MM.1S (cell line): ENCODE results near the gene MYH7.

Experiments used
- DNase-seq: peaks from one replicate; pipeline ENCODE4 v3.0.0-alpha.2; 2015
- H2AFZ ChIP-seq: fragments of 300-600 bp; sonication (generic); 2 replicates; pipeline ENCODE4 v1.6.0; 2016; ENCODE audit warnings: antibody characterized with exemption, low read length
- H3F3A ChIP-seq: fragments of 300-600 bp; sonication (generic); 2 replicates; pipeline ENCODE4 v1.6.1; 2016; ENCODE audit warnings: mild to moderate bottlenecking, antibody characterized with exemption, low read length, moderate library complexity, mixed read lengths; ENCODE audit not compliant: insufficient read depth
- H3K27ac ChIP-seq: fragments of 300-600 bp; sonication (generic); 2 replicates; pipeline ENCODE4 v1.5.1; 2016; ENCODE audit warnings: mild to moderate bottlenecking, low read length
- H3K27me3 ChIP-seq: fragments of 300-600 bp; sonication (generic); replicated peaks from 2 replicates; pipeline ENCODE4 v1.6.0; 2016; ENCODE audit warnings: low read length; ENCODE audit not compliant: insufficient read depth
- H3K36me3 ChIP-seq: fragments of 300-600 bp; sonication (generic); replicated peaks from 2 replicates; pipeline ENCODE4 v1.6.1; 2016; ENCODE audit warnings: mild to moderate bottlenecking, low read length, mixed read lengths; ENCODE audit not compliant: insufficient read depth
- H3K4me1 ChIP-seq: fragments of 300-600 bp; sonication (generic); 2 replicates; pipeline ENCODE4 v1.6.1; 2016; ENCODE audit warnings: low read length, mixed read lengths
- H3K4me2 ChIP-seq: fragments of 300-600 bp; sonication (generic); 2 replicates; pipeline ENCODE4 v1.6.0; 2016; ENCODE audit warnings: low read depth, low read length
- H3K4me3 ChIP-seq: fragments of 300-600 bp; sonication (generic); 2 replicates; pipeline ENCODE4 v1.5.1; 2016; ENCODE audit warnings: low read length, mixed read lengths
- H3K79me2 ChIP-seq: fragments of 300-600 bp; sonication (generic); 2 replicates; pipeline ENCODE4 v1.6.1; 2016; ENCODE audit warnings: mixed run types, low read length, mixed read lengths
- H3K9ac ChIP-seq: fragments of 300-600 bp; sonication (generic); 2 replicates; pipeline ENCODE4 v1.6.1; 2016; ENCODE audit warnings: low read length, mixed read lengths
- H3K9me2 ChIP-seq: fragments of 300-600 bp; sonication (generic); replicated peaks from 2 replicates; pipeline ENCODE4 v1.6.1; 2016; ENCODE audit warnings: mild to moderate bottlenecking, low read length, mixed read lengths; ENCODE audit not compliant: insufficient read depth
- H3K9me3 ChIP-seq: fragments of 300-600 bp; sonication (generic); replicated peaks from 2 replicates; pipeline ENCODE4 v1.6.1; 2016; ENCODE audit warnings: mild to moderate bottlenecking, low read length, mixed read lengths; ENCODE audit not compliant: insufficient read depth
- H4K20me1 ChIP-seq: fragments of 300-600 bp; sonication (generic); 2 replicates; pipeline ENCODE4 v1.6.1; 2016; ENCODE audit warnings: mild to moderate bottlenecking, low read length, moderate library complexity, mixed read lengths; ENCODE audit not compliant: insufficient read depth
- CTCF ChIP-seq: fragments of 300-600 bp; sonication (generic); IDR thresholded peaks from 2 replicates; pipeline ENCODE4 v1.5.1; 2016; ENCODE audit warnings: antibody characterized with exemption, low read length, mixed read lengths
- EZH2 ChIP-seq: fragments of 300-600 bp; sonication (generic); optimal IDR thresholded peaks from 2 replicates; pipeline ENCODE3; 2017; ENCODE audit warnings: low read depth, mild to moderate bottlenecking, antibody characterized with exemption, low read length, mixed read lengths
- EZH2phosphoT487 ChIP-seq: fragments of 300-600 bp; sonication (generic); IDR thresholded peaks from 2 replicates; pipeline ENCODE4 v1.6.1; 2018; ENCODE audit warnings: antibody characterized with exemption, low read length

The MYH7 gene

DNA sequence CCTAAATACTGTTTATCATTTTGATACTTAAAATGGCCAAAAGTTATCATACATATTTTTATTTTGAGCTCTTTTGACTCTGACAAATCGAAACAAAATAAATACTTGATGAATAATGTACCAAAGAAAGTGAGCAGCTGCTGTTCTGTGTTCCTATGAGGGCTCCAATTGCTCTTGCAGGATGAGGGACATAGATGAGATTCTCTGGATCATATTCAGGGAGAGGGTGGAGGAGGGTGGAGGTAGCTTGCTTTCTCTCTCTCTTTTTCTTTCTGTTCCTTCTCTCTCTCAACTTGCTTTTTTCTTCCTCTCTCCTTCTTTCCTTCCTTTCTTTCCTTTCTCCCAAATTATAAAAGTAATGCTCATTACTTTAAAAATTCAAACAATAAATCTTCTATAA is 8.9 kb upstream of the MYH7 start:
- no peaks in the 10 kb centered on the region for H3K9me2 ChIP-seq
- no peaks in the 10 kb centered on the region for H3K79me2 ChIP-seq
- H3K4me1 ChIP-seq: no peaks in the 10 kb centered on the region
- no peaks in the 10 kb centered on the region for H3K36me3 ChIP-seq
- no peak overlapping the region for H2AFZ ChIP-seq
- H3K9ac ChIP-seq: no peak overlapping the region
- H3K4me2 ChIP-seq: no peak overlapping the region
- no peaks in the 10 kb centered on the region for H3K9me3 ChIP-seq
- no peak for DNase-seq
- H4K20me1 ChIP-seq: no peaks in the 10 kb centered on the region
- no peaks in the 10 kb centered on the region for H3F3A ChIP-seq
- H3K27ac ChIP-seq: no peak overlapping the region
- H3K27me3 ChIP-seq: no peaks in the 10 kb centered on the region
- TF ChIP-seq CTCF (no peak), EZH2phosphoT487 (no peak), EZH2 (no peak)
- no peak overlapping the region for H3K4me3 ChIP-seq

DNA sequence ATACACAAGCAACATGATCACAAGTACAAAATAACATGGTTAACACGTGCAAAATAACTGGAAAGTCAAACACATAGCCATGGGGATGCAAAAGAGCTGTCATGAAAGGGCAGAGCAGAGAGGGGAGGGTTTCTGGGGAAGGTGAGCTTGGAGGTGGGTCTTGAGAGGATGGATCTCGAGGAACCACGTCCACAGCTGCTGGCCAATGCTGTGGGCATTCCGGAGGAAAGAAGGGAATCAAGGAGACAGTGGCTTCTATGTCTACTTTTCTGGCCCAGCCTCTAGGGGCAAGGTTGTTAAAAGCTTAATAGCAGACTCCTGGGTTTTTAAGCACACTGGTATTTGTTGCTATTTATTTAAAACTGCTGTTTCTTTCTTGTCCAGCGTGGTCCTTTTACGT is 8.4 kb upstream of the MYH7 start:
- Histone ChIP-seq H3K4me1 (no peaks in the 10 kb centered on the region), H3K79me2 (no peaks in the 10 kb centered on the region), H4K20me1 (no peaks in the 10 kb centered on the region), H3F3A (no peaks in the 10 kb centered on the region), H3K4me3 (no peak overlapping the region), H3K27ac (no peak overlapping the region), H3K9ac (no peak overlapping the region), H3K27me3 (no peaks in the 10 kb centered on the region), H3K9me2 (no peaks in the 10 kb centered on the region), H2AFZ (no peak overlapping the region), H3K9me3 (no peaks in the 10 kb centered on the region), H3K4me2 (no peak overlapping the region), H3K36me3 (no peaks in the 10 kb centered on the region)
- no peak for TF ChIP-seq CTCF
- no peak for TF ChIP-seq EZH2
- TF ChIP-seq EZH2phosphoT487: no peak
- DNase-seq: no peak

- Histone ChIP-seq H3K9me2 (no peaks in the 10 kb centered on the region), H3K27ac (no peak overlapping the region), H3K27me3 (no peaks in the 10 kb centered on the region), H3K79me2 (no peaks in the 10 kb centered on the region), H4K20me1 (no peaks in the 10 kb centered on the region), H3K9ac (no peak overlapping the region), H3K36me3 (no peaks in the 10 kb centered on the region), H3K4me3 (no peak overlapping the region), H3K9me3 (no peaks in the 10 kb centered on the region), H3K4me2 (no peak overlapping the region), H3K4me1 (no peaks in the 10 kb centered on the region), H3F3A (no peaks in the 10 kb centered on the region), H2AFZ (no peak overlapping the region)
- TF ChIP-seq CTCF: no peak
- no peak for TF ChIP-seq EZH2
- no peak for TF ChIP-seq EZH2phosphoT487
- DNase-seq: no peak
Measured at GRCh38 chr14:23443411-23443812, 8.0 kb upstream of the MYH7 start.
